GM12873 (cell line): ENCODE results near the gene TMEM247.

ENCODE experiments used
- CTCF ChIP-seq: IDR thresholded peaks from 2 replicates; pipeline ENCODE4 v1.5.1; 2012; ENCODE audit warnings: low read depth, mild to moderate bottlenecking, moderate library complexity, low read length, control low read depth; ENCODE audit not compliant: insufficient read depth; ENCODE audit errors: missing control alignments

Gene TMEM247

GRCh38 chr2:46531863-46532262 lies 52.5 kb downstream of the TMEM247 start:
- TF ChIP-seq CTCF: no peak
